ENCODE measurements around the gene PPFIA3. TPM values are rescaled to one million over a fixed set of nuclear protein-coding genes. Genes with fewer than 3 reads are reported as not detected.

The PPFIA3 gene
- total and polyA plus RNA-seq, 2 donors (not counting 1 experiment from before 2014, with no cell fraction given) = 2.1 to 3.4 TPM

DNA sequence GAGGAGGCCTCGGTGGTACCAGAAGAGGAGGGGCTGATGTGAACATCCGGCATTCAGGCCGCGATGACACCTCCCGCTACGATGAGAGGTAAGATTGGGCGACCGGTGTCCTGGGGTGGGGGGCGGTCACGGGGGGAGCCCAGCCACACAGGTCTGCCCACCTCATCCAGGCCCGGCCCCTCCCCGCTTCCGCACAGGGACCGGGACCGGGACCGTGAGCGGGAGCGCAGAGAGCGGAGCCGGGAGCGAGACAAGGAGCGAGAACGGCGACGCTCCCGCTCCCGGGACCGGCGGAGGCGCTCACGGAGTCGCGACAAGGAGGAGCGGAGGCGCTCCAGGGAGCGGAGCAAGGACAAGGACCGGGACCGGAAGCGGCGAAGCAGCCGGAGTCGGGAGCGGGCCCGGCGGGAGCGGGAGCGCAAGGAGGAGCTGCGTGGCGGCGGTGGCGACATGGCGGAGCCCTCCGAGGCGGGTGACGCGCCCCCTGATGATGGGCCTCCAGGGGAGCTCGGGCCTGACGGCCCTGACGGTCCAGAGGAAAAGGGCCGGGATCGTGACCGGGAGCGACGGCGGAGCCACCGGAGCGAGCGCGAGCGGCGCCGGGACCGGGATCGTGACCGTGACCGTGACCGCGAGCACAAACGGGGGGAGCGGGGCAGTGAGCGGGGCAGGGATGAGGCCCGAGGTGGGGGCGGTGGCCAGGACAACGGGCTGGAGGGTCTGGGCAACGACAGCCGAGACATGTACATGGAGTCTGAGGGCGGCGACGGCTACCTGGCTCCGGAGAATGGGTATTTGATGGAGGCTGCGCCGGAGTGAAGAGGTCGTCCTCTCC, 11.5 kb upstream of the PPFIA3 start:
- peaks cover 3% of the 10 kb centered on the region for H3K79me2 ChIP-seq (ENCODE audit: control insufficient read depth, insufficient read depth, low read length)
- ATAC-seq (ENCODE audit: low read depth) (no peak), DNase-seq (peak; percentile 15)
- H3K4me1 Mint-ChIP-seq = peaks cover 12% of the 10 kb centered on the region
- TF ChIP-seq EZH2 (IDR thresholded peaks at IDR 0.05; ENCODE audit: borderline replicate concordance, insufficient read depth, low read depth, low read length, poor library complexity, severe bottlenecking) = no peak
- TF ChIP-seq CTCF (IDR thresholded peaks at IDR 0.05) = no peak
- no peak overlapping the region for H2AFZ ChIP-seq (ENCODE audit: insufficient read depth, low read depth, low read length, poor library complexity, severe bottlenecking)
- no peak overlapping the region for H3K4me3 Mint-ChIP-seq
- H3K4me2 ChIP-seq (replicated peaks; ENCODE audit: low read depth, low read length, poor library complexity, severe bottlenecking) = no peak overlapping the region
- H3K9ac ChIP-seq (ENCODE audit: low read length) = no peak overlapping the region
- peaks cover 0 to 52% of the 10 kb centered on the region in 2 experiments for H3K36me3 ChIP-seq (replicated peaks in 1 of 2; ENCODE audit: control extremely low read depth in 1 of 2, control insufficient read depth in 1 of 2, extremely low read depth in 1 of 2, insufficient read depth in 2 of 2, low read length in 1 of 2)
- no peak overlapping the region for H3K27ac Mint-ChIP-seq
- POLR2A ChIA-PET = interaction anchor here (0.8 kb wide), 1 partner anchor 477 kb away, joined by 3 read pairs; no protein-coding TSS in a partner anchor
- H3K9me3 Mint-ChIP-seq (ENCODE audit: insufficient read depth) = no peaks in the 10 kb centered on the region
- intact Hi-C loops (cut with micrococcal nuclease) = no loop called here
- H3K27ac ChIP-seq (ENCODE audit: low read length in 2 of 2) = no peak overlapping the region
- no peaks in the 10 kb centered on the region for H3K9me3 ChIP-seq (ENCODE audit: control extremely low read depth in 1 of 3, control insufficient read depth in 2 of 3, insufficient read depth in 1 of 3, low read length in 2 of 3)
- peaks cover 13 to 14% of the 10 kb centered on the region in 2 donors for H3K4me1 ChIP-seq (ENCODE audit: control insufficient read depth in 2 of 2, insufficient read depth in 2 of 2, low read length in 2 of 2)
- WGBS (ENCODE audit: insufficient coverage) = 98% methylated on average over 77 of the region's 93 CpGs
- H3K27me3 ChIP-seq (replicated peaks in 1 of 4; ENCODE audit: control extremely low read depth in 1 of 4, control insufficient read depth in 3 of 4, insufficient read depth in 4 of 4, low read length in 3 of 4) = no peaks in the 10 kb centered on the region
- H3K27me3 Mint-ChIP-seq = no peaks in the 10 kb centered on the region
- CTCF ChIA-PET = interaction anchor here (1.3 kb wide), 1 partner anchor 12 kb away, joined by 3 read pairs; no protein-coding TSS in a partner anchor
- no peak overlapping the region for H3K4me3 ChIP-seq (ENCODE audit: control extremely low read depth in 1 of 5, extremely low read depth in 1 of 5, insufficient read depth in 1 of 5, low read depth in 2 of 5, low read length in 4 of 5)
- peaks cover 46% of the 10 kb centered on the region for H4K20me1 ChIP-seq (ENCODE audit: control insufficient read depth, insufficient read depth, low read length, poor library complexity, severe bottlenecking)

- POLR2A ChIA-PET = interaction anchor here (0.8 kb wide), 1 partner anchor 478 kb away, joined by 3 read pairs; no protein-coding TSS in a partner anchor
- no peak overlapping the region for H3K4me3 Mint-ChIP-seq
- H3K4me1 Mint-ChIP-seq = peaks cover 21% of the 10 kb centered on the region
- no peak overlapping the region for H3K27ac ChIP-seq (ENCODE audit: low read length in 2 of 2)
- no peak overlapping the region for H3K4me3 ChIP-seq (ENCODE audit: control extremely low read depth in 1 of 5, extremely low read depth in 1 of 5, insufficient read depth in 1 of 5, low read depth in 2 of 5, low read length in 4 of 5)
- peaks cover 0 to 40% of the 10 kb centered on the region in 2 experiments for H3K36me3 ChIP-seq (replicated peaks in 1 of 2; ENCODE audit: control extremely low read depth in 1 of 2, control insufficient read depth in 1 of 2, extremely low read depth in 1 of 2, insufficient read depth in 2 of 2, low read length in 1 of 2)
- CTCF ChIA-PET = interaction anchor here (0.6 to 2.2 kb wide), 3 partner anchors 11 to 640 kb away, joined by 3 to 8 read pairs (median 4); no protein-coding TSS in a partner anchor
- H3K4me2 ChIP-seq (replicated peaks; ENCODE audit: low read depth, low read length, poor library complexity, severe bottlenecking) = no peak overlapping the region
- H3K9me3 ChIP-seq (ENCODE audit: control extremely low read depth in 1 of 3, control insufficient read depth in 2 of 3, insufficient read depth in 1 of 3, low read length in 2 of 3) = no peaks in the 10 kb centered on the region
- no peak overlapping the region for H3K9ac ChIP-seq (ENCODE audit: low read length)
- intact Hi-C loops (cut with micrococcal nuclease) = no loop called here
- peaks cover 34% of the 10 kb centered on the region for H4K20me1 ChIP-seq (ENCODE audit: control insufficient read depth, insufficient read depth, low read length, poor library complexity, severe bottlenecking)
- H3K79me2 ChIP-seq (ENCODE audit: control insufficient read depth, insufficient read depth, low read length) = no peaks in the 10 kb centered on the region
- H2AFZ ChIP-seq (ENCODE audit: insufficient read depth, low read depth, low read length, poor library complexity, severe bottlenecking) = no peak overlapping the region
- H3K4me1 ChIP-seq (ENCODE audit: control insufficient read depth in 2 of 2, insufficient read depth in 2 of 2, low read length in 2 of 2) = peaks cover 8 to 13% of the 10 kb centered on the region in 2 donors
- TF ChIP-seq CTCF (IDR thresholded peaks at IDR 0.05) (no peak), EZH2 (IDR thresholded peaks at IDR 0.05; ENCODE audit: borderline replicate concordance, insufficient read depth, low read depth, low read length, poor library complexity, severe bottlenecking) (no peak)
- DNase-seq = peak; percentile 14
- no peaks in the 10 kb centered on the region for H3K9me3 Mint-ChIP-seq (ENCODE audit: insufficient read depth)
- no peaks in the 10 kb centered on the region for H3K27me3 Mint-ChIP-seq
- 92% methylated on average over 4 of the region's 5 CpGs for WGBS (ENCODE audit: insufficient coverage)
- H3K27ac Mint-ChIP-seq = no peak overlapping the region
- H3K27me3 ChIP-seq (replicated peaks in 1 of 4; ENCODE audit: control extremely low read depth in 1 of 4, control insufficient read depth in 3 of 4, insufficient read depth in 4 of 4, low read length in 3 of 4) = no peaks in the 10 kb centered on the region
- no peak for ATAC-seq (ENCODE audit: low read depth)
Measured at GRCh38 chr19:49109051-49109450, 10.3 kb upstream of the PPFIA3 start.
